ENCODE measurements around the gene SLC9A3.

- TF ChIP-seq ZNF48 (tag by site-specific recombination; IDR thresholded peaks at IDR 0.05) (no peak), ZBTB11 (tag by site-specific recombination; conservative IDR thresholded peaks at IDR 0.05; ENCODE audit: low read depth) (no peak), ZBTB17 (tag by site-specific recombination; IDR thresholded peaks at IDR 0.05) (no peak), CTCF (tag by site-specific recombination; IDR thresholded peaks at IDR 0.05) (no peak), ZNF561 (tag by site-specific recombination; IDR thresholded peaks at IDR 0.05; ENCODE audit: borderline replicate concordance) (no peak)
These were observed 102.3 kb downstream of the SLC9A3 start for GRCh38 chr5:421901-422300.
